ENCODE data around the gene USF3.

Gene USF3

GRCh38 chr3:113607219-113607596 is 89.2 kb downstream of the USF3 start:
- DNase-seq (ENCODE audit: low read depth) = no peak

- DNase-seq (ENCODE audit: low read depth) = no peak
These were observed 89.8 kb downstream of the USF3 start for GRCh38 chr3:113606539-113607218.

- DNase-seq (ENCODE audit: low read depth) = no peak
These were observed 93.6 kb downstream of the USF3 start for GRCh38 chr3:113602836-113603235.

- no peak for DNase-seq (ENCODE audit: low read depth)
These were observed 94.2 kb downstream of the USF3 start for GRCh38 chr3:113602256-113602655.

GRCh38 chr3:113601240-113601639 is 95.2 kb downstream of the USF3 start:
- DNase-seq (ENCODE audit: low read depth) = no peak

- DNase-seq (ENCODE audit: low read depth) = no peak
These were observed 95.8 kb downstream of the USF3 start for GRCh38 chr3:113600418-113601182.
